IPS-NIHi11 (cell line): ENCODE data around the gene ARFIP1.
"Not testable (repeated sequence)": the region's sequence is repeated elsewhere in the genome, so short reads cannot be mapped to it uniquely, and the experiment has no call there.

ENCODE experiments used
- DNase-seq: peaks from one replicate; pipeline ENCODE4 v3.0.0; 2012; ENCODE audit warnings: mixed read lengths, low spot score

ARFIP1 gene

GRCh38 chr4:152779513-152780266 is at the start of gene ARFIP1, which contains the start of gene TIGD4:
ARFIP1 (plus strand) TSS chr4:152779954; CDS start chr4:152829634, 49,680 bp downstream.
TIGD4 (minus strand) TSS chr4:152779730; CDS start chr4:152771004, 8,726 bp downstream.
- peak; percentile 96 for DNase-seq

GRCh38 chr4:152731997-152732396 is 47.8 kb upstream of the ARFIP1 start:
- no peak for DNase-seq

GRCh38 chr4:152734015-152734698 is 45.6 kb upstream of the ARFIP1 start:
- DNase-seq: no peak

- DNase-seq: no peak
Observed at GRCh38 chr4:152734699-152735050, 45.1 kb upstream of the ARFIP1 start.

GRCh38 chr4:152735396-152735859 is 44.3 kb upstream of the ARFIP1 start:
- DNase-seq: peak; percentile 42

GRCh38 chr4:152735906-152736305 is 43.8 kb upstream of the ARFIP1 start:
- DNase-seq: no peak

- DNase-seq: no peak
Observed at GRCh38 chr4:152738827-152739226, 40.9 kb upstream of the ARFIP1 start.

- no peak for DNase-seq
Observed at GRCh38 chr4:152747444-152747843, 32.3 kb upstream of the ARFIP1 start.

GRCh38 chr4:152748619-152749018 is 31.1 kb upstream of the ARFIP1 start:
- DNase-seq: no peak

- DNase-seq: no peak
Observed at GRCh38 chr4:152763796-152764195, 16.0 kb upstream of the ARFIP1 start.

GRCh38 chr4:152765069-152765737 is 14.6 kb upstream of the ARFIP1 start:
- not testable (repeated sequence) for DNase-seq

- no peak for DNase-seq
Observed at GRCh38 chr4:152771741-152772533, 7.8 kb upstream of the ARFIP1 start.

GRCh38 chr4:152773339-152773738 is 6.4 kb upstream of the ARFIP1 start:
- DNase-seq: no peak

GRCh38 chr4:152773953-152774352 is 5.8 kb upstream of the ARFIP1 start:
- no peak for DNase-seq

GRCh38 chr4:152776352-152776751 is 3.4 kb upstream of the ARFIP1 start:
- no peak for DNase-seq

GRCh38 chr4:152777488-152777887 is 2.3 kb upstream of the ARFIP1 start:
- no peak for DNase-seq

GRCh38 chr4:152778656-152779512 is 870 bp upstream of the ARFIP1 start:
- peak; percentile 14 for DNase-seq

GRCh38 chr4:152780267-152780778 is 569 bp downstream of the ARFIP1 start:
- peak; percentile 12 for DNase-seq

- peak; percentile 29 for DNase-seq
Observed at GRCh38 chr4:152784490-152785350, 5.0 kb downstream of the ARFIP1 start.
